ENCODE data around the gene WIZ.
"Not testable (repeated sequence)": the region's sequence is repeated elsewhere in the genome, so short reads cannot be mapped to it uniquely, and the experiment has no call there.

The WIZ gene

GRCh38 chr19:15479391-15480345, 29.9 kb upstream of the WIZ start, which contains the start of gene PGLYRP2:
PGLYRP2 (minus strand) TSS chr19:15479501; CDS start chr19:15479371, 130 bp downstream.
- TF ChIP-seq CTCF (IDR thresholded peaks at IDR 0.05; ENCODE audit: control insufficient read depth, extremely low read depth, insufficient read depth), result peak; percentile 66
- H3K4me3 ChIP-seq (ENCODE audit: low read depth, low read length), result no peak within 1 kb of the TSS
- DNase-seq (ENCODE audit: low read depth), result peak; percentile 77

GRCh38 chr19:15476325-15476724, 26.6 kb upstream of the WIZ start:
- no peak for TF ChIP-seq CTCF (IDR thresholded peaks at IDR 0.05; ENCODE audit: control insufficient read depth, extremely low read depth, insufficient read depth)
- no peak for DNase-seq (ENCODE audit: low read depth)
- H3K4me3 ChIP-seq (ENCODE audit: low read depth, low read length), result no peak overlapping the region

- no peak for TF ChIP-seq CTCF (IDR thresholded peaks at IDR 0.05; ENCODE audit: control insufficient read depth, extremely low read depth, insufficient read depth)
- H3K4me3 ChIP-seq (ENCODE audit: low read depth, low read length), result no peak overlapping the region
- no peak for DNase-seq (ENCODE audit: low read depth)
These were observed 25.9 kb upstream of the WIZ start for GRCh38 chr19:15475611-15476010.

- H3K4me3 ChIP-seq (ENCODE audit: low read depth, low read length), result no peak overlapping the region
- DNase-seq (ENCODE audit: low read depth), result no peak
- TF ChIP-seq CTCF (IDR thresholded peaks at IDR 0.05; ENCODE audit: control insufficient read depth, extremely low read depth, insufficient read depth), result no peak
These were observed 25.4 kb upstream of the WIZ start for GRCh38 chr19:15475169-15475568.

GRCh38 chr19:15473821-15474220, 24.1 kb upstream of the WIZ start:
- DNase-seq (ENCODE audit: low read depth), result not testable (repeated sequence)

GRCh38 chr19:15471639-15472101, 21.9 kb upstream of the WIZ start:
- DNase-seq (ENCODE audit: low read depth), result no peak
- H3K4me3 ChIP-seq (ENCODE audit: low read depth, low read length), result no peak overlapping the region
- no peak for TF ChIP-seq CTCF (IDR thresholded peaks at IDR 0.05; ENCODE audit: control insufficient read depth, extremely low read depth, insufficient read depth)

More at GRCh38 chr19:15473821-15474220, 24.1 kb upstream of the WIZ start:
- H3K4me3 ChIP-seq (ENCODE audit: low read depth, low read length), result not testable (repeated sequence)

- TF ChIP-seq CTCF (IDR thresholded peaks at IDR 0.05; ENCODE audit: control insufficient read depth, extremely low read depth, insufficient read depth), result no peak
- no peak overlapping the region for H3K4me3 ChIP-seq (ENCODE audit: low read depth, low read length)
- no peak for DNase-seq (ENCODE audit: low read depth)
These were observed 19.9 kb upstream of the WIZ start for GRCh38 chr19:15469513-15470297.

All from LNCaP clone FGC (cell line).